Type B pancreatic cell (in vitro differentiated cells): ENCODE results near the gene FBXO45. TPM values are rescaled to one million over a fixed set of nuclear protein-coding genes. Genes with fewer than 3 reads are reported as not detected.

Experiments
- DNase-seq: peaks from one replicate; pipeline ENCODE4 v3.0.0; 2021; ENCODE audit warnings: mixed read lengths; ENCODE audit not compliant: unreplicated experiment; ENCODE audit errors: extremely low spot score
- H3K27ac Mint-ChIP-seq: 2 replicates; pipeline ENCODE4 v1.8.0; 2021; ENCODE audit warnings: mild to moderate bottlenecking, mixed read lengths
- H3K27me3 Mint-ChIP-seq: 2 replicates; pipeline ENCODE4 v1.8.0; 2021; ENCODE audit warnings: mixed read lengths
- H3K36me3 Mint-ChIP-seq: 2 replicates; pipeline ENCODE4 v1.8.0; 2021; ENCODE audit warnings: mixed read lengths
- H3K4me1 Mint-ChIP-seq: one replicate; pipeline ENCODE4 v1.8.0; 2021; ENCODE audit warnings: mixed read lengths; ENCODE audit not compliant: unreplicated experiment
- H3K4me3 Mint-ChIP-seq: 2 replicates; pipeline ENCODE4 v1.8.0; 2021; ENCODE audit warnings: mild to moderate bottlenecking, mixed read lengths
- H3K9me3 Mint-ChIP-seq: 2 replicates; pipeline ENCODE4 v1.8.0; 2021; ENCODE audit warnings: mixed read lengths
- total RNA-seq: library from RNA; stranded (reverse); gene quantifications from 2 replicates; pipeline ENCODE4 v1.2.1, GENCODE V29; 2021; ENCODE audit warnings: low replicate concordance
- TF ChIP-seq, protein P1 (sequence below): fragments of 200-600 bp; sonication (generic); conservative IDR thresholded peaks from 2 replicates; pipeline ENCODE4 v1.5.0; 2021; ENCODE audit warnings: antibody characterized with exemption, mild to moderate bottlenecking

Gene FBXO45
- total RNA-seq, 1 donor from 2014 or later: 14.8 TPM

DNA sequence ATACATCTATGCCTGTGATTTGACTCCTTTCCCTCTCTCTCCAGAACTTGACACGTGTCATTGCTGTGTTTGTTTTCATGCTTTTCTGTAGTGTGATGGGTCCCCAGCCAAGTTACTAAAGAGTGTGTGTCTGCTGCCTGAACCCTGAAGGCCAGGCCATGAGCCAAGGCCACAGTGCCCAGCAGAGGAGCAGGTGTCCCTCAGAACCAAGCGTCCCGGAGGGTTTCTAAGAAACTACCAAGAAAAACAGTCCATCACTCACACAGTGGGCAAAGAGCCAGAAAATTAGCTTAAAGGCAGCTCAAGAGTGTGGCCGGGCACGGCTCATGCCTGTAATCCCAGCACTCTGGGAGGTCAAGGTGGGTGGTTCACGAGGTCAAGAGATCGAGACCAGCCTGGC, 35.2 kb downstream of the FBXO45 start:
- no peaks in the 10 kb centered on the region for H3K9me3 Mint-ChIP-seq
- TF ChIP-seq, protein P1, sequence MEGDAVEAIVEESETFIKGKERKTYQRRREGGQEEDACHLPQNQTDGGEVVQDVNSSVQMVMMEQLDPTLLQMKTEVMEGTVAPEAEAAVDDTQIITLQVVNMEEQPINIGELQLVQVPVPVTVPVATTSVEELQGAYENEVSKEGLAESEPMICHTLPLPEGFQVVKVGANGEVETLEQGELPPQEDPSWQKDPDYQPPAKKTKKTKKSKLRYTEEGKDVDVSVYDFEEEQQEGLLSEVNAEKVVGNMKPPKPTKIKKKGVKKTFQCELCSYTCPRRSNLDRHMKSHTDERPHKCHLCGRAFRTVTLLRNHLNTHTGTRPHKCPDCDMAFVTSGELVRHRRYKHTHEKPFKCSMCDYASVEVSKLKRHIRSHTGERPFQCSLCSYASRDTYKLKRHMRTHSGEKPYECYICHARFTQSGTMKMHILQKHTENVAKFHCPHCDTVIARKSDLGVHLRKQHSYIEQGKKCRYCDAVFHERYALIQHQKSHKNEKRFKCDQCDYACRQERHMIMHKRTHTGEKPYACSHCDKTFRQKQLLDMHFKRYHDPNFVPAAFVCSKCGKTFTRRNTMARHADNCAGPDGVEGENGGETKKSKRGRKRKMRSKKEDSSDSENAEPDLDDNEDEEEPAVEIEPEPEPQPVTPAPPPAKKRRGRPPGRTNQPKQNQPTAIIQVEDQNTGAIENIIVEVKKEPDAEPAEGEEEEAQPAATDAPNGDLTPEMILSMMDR: no peak
- H3K36me3 Mint-ChIP-seq: no peaks in the 10 kb centered on the region
- H3K4me3 Mint-ChIP-seq: no peak overlapping the region
- no peak for DNase-seq
- peaks cover 13% of the 10 kb centered on the region for H3K27me3 Mint-ChIP-seq
- H3K27ac Mint-ChIP-seq: no peak overlapping the region
- no peaks in the 10 kb centered on the region for H3K4me1 Mint-ChIP-seq

DNA sequence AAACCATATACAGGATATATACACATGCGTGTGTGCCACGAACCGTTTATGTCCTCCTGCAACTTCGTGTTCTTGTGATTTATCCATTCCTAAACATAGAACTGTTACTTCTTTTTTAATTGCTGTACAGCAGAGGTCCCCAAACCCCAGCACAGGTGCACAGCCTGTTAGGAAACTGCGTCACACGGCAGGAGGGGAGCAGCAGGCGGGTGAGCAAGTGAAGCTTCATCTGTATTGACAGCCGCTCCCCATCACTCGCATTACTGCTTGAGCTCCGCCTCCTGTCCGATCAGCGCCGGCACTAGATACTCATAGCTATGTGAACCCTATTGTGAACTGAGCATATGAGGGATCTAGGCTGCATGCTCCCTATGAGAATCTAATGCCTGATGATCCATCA, 36.1 kb downstream of the FBXO45 start:
- Mint-ChIP-seq H3K36me3 (no peaks in the 10 kb centered on the region), H3K27me3 (peaks cover 13% of the 10 kb centered on the region), H3K9me3 (no peaks in the 10 kb centered on the region), H3K4me1 (peaks cover 3% of the 10 kb centered on the region), H3K27ac (no peak overlapping the region), H3K4me3 (no peak overlapping the region)
- no peak for DNase-seq
- TF ChIP-seq, protein P1: no peak

DNA sequence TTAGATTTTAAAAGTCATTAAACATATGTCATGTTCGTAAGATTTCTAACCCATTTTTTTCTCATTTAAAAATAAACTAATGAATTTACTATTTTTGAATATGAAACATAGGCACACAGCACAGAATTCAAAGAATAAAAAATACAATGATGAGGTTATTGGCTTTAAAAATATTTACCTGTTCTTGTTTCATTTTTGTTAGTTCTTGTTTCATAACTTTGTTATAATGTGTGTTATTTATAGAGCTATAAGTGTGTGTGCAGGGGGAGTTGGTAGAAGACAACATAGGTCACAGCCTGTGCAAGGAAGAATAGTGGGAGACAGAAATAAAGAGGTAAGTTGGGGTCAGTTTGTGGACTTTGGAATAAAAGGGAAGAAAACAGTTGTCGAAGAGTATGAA, 40.2 kb downstream of the FBXO45 start:
- H3K36me3 Mint-ChIP-seq: no peaks in the 10 kb centered on the region
- DNase-seq: no peak
- H3K4me1 Mint-ChIP-seq: peaks cover 6% of the 10 kb centered on the region
- H3K27me3 Mint-ChIP-seq: peaks cover 13% of the 10 kb centered on the region
- H3K4me3 Mint-ChIP-seq: no peak overlapping the region
- no peak overlapping the region for H3K27ac Mint-ChIP-seq
- TF ChIP-seq, protein P1: no peak
- H3K9me3 Mint-ChIP-seq: no peaks in the 10 kb centered on the region

DNA sequence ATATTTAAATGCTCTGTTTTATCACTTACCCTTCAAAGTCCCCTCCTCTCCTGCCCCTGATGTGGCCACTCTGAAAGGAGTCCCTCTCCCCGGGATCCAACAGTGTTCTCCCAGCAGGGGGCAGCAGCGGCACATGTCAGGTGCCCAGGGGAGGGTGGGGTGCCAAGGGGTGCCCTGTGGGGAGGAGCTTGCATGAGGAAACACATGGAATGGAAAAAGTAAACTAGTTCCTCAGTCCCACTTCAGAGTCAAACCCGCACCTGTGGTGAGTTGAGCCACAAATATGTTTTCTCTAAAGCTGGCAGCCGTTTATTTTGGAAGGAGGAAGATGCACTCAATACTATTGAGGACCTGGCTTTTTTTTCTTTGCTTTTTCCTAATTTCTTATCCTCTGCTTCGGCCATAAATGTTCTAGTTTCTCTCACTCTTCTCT, 40.9 kb downstream of the FBXO45 start:
- peaks cover 6% of the 10 kb centered on the region for H3K4me1 Mint-ChIP-seq
- TF ChIP-seq, protein P1: peak; percentile 91
- H3K36me3 Mint-ChIP-seq: no peaks in the 10 kb centered on the region
- peaks cover 13% of the 10 kb centered on the region for H3K27me3 Mint-ChIP-seq
- H3K27ac Mint-ChIP-seq: no peak overlapping the region
- H3K4me3 Mint-ChIP-seq: no peak overlapping the region
- H3K9me3 Mint-ChIP-seq: no peaks in the 10 kb centered on the region
- peak; percentile 87 for DNase-seq

DNA sequence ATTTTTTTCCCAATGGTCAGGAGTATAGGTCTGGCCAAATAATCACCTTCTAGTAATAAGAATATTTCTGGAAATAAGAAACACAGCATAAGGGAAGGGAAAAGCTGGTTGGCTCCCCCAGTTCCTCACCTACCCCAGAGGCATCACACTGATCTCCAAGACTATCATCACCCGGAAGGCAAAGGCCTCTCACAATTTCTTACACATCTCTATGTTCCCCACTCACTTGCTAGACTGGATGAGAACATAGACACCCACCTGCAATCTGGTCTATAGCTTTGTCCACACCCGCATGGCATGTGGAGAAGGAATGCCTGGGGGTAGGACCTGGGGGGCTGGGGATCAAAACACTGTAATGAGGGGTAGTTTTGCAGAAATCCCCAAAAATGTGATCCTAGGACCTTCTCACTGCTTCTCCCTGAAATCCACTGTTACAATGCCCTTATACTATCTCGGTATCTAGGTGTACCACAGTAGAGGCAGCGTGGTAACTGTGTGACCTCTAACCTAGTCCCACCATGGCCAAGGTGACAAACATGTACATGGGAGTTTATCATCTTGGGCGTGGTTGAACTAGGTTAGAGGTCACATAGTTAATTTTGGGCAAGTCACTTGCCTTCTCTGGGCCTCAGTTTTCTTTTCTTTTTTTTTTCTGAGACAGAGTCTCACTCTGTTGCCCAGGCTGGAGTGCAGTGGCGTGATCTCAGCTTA, 41.5 kb downstream of the FBXO45 start:
- H3K9me3 Mint-ChIP-seq: no peaks in the 10 kb centered on the region
- peaks cover 6% of the 10 kb centered on the region for H3K4me1 Mint-ChIP-seq
- peaks cover 9% of the 10 kb centered on the region for H3K27me3 Mint-ChIP-seq
- TF ChIP-seq, protein P1: no peak
- no peaks in the 10 kb centered on the region for H3K36me3 Mint-ChIP-seq
- H3K27ac Mint-ChIP-seq: no peak overlapping the region
- no peak for DNase-seq
- H3K4me3 Mint-ChIP-seq: no peak overlapping the region
